GM19035 (cell line): ENCODE data around the gene FAM222B.
"Not testable (repeated sequence)": the region's sequence is repeated elsewhere in the genome, so short reads cannot be mapped to it uniquely, and the experiment has no call there.

Experiments used
- ATAC-seq: cut with Tn5 transposase; IDR thresholded peaks from one replicate; pipeline ENCODE4 v1.9.1; 2021; ENCODE audit not compliant: unreplicated experiment

Gene FAM222B

GRCh38 chr17:28747801-28748750 is 94.5 kb downstream of the FAM222B start:
- no peak for ATAC-seq

GRCh38 chr17:28747051-28747691 is 95.4 kb downstream of the FAM222B start:
- no peak for ATAC-seq

- no peak for ATAC-seq
These were observed 96.0 kb downstream of the FAM222B start for GRCh38 chr17:28746611-28747050.

GRCh38 chr17:28745786-28746411 is 96.7 kb downstream of the FAM222B start:
- no peak for ATAC-seq

GRCh38 chr17:28744972-28745785 is 97.4 kb downstream of the FAM222B start:
- no peak for ATAC-seq

GRCh38 chr17:28744104-28744971 is 98.3 kb downstream of the FAM222B start:
- peak; percentile 33 for ATAC-seq

- peak; percentile 67 for ATAC-seq
These were observed 99.1 kb downstream of the FAM222B start, which contains the start of gene TRAF4 for GRCh38 chr17:28743243-28744103. Gene TRAF4 (plus strand): TSS chr17:28744011. CDS start chr17:28744113, 102 bp downstream.

GRCh38 chr17:28741358-28742349 is 100.9 kb downstream of the FAM222B start:
- ATAC-seq: no peak

GRCh38 chr17:28740406-28741357 is 101.9 kb downstream of the FAM222B start:
- no peak for ATAC-seq

GRCh38 chr17:28738680-28739384 is 103.8 kb downstream of the FAM222B start:
- no peak for ATAC-seq

- ATAC-seq: peak; percentile 66
These were observed 104.6 kb downstream of the FAM222B start for GRCh38 chr17:28737770-28738679.

- ATAC-seq: no peak
These were observed 105.3 kb downstream of the FAM222B start for GRCh38 chr17:28737316-28737715.

- ATAC-seq: not testable (repeated sequence)
These were observed 106.4 kb downstream of the FAM222B start for GRCh38 chr17:28735913-28736769.

GRCh38 chr17:28735242-28735722 is 107.3 kb downstream of the FAM222B start:
- ATAC-seq: no peak
